GM19193 (cell line): ENCODE measurements around the gene FSTL5.

Source experiments
- POLR2A ChIP-seq: IDR thresholded peaks from 4 replicates; pipeline ENCODE4 v1.6.1; 2011; ENCODE audit not compliant: insufficient read depth, insufficient read length; ENCODE audit errors: extremely low read depth

The FSTL5 gene

DNA sequence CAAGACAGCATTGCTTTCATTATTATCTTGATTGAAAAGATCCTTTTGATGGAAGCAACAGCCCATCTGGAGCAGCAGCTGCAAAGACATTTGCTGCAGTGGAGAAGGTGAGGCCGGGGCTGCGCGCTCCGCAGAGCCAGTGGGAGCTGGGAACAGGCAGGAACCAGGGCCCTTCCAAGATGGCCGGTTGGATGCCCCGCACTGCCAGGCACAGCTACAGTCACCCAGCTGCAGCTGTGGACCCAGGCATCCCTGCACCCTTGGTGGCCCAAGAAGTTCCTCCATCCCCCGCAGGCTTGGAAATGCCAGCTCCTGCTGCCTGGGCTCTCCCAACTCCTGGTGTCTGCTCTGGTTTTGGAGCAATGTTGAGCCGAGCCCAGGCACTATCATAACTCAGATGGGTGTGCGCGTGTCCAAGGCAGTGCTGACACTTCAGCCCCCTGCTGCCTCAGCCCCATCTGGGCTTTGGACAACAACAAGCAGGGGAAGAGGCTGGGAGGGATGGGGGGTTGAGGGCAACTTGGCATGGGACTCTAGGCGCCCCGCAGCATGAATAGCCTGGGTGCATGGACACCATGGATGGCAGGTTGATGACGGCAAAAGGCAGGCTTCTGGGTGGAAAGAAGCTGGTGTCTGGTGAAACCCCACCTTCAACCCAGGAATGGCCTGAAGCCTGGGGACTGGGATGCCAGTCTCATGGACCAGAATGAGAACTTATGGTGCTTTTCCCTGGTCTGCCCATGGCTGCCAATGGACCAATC, 371.8 kb downstream of the FSTL5 start:
- TF ChIP-seq POLR2A: no peak

GRCh38 chr4:161767116-161767515, 396.7 kb downstream of the FSTL5 start:
- TF ChIP-seq POLR2A: no peak

- no peak for TF ChIP-seq POLR2A
These were observed 401.0 kb downstream of the FSTL5 start for GRCh38 chr4:161762796-161763195.

DNA sequence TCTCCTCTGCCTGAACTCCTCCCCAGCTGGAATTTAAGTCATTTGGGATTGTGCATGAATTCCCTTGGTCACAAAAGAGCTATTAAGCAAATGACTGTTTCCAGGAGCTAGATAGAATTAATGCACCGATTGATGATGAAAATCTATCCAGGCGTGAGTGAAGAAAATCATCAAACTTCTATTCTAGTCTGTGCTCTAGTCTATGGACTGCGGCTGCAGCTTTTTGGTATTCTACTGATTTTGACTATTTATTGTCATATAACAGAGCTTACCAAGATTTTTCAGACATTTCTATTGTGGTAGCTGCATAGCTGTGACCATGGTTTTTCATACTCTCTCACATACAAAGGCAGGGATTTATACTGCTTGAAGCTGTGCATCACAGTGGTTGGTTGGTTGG, 403.8 kb downstream of the FSTL5 start:
- no peak for TF ChIP-seq POLR2A

- no peak for TF ChIP-seq POLR2A
These were observed 434.9 kb downstream of the FSTL5 start for GRCh38 chr4:161728929-161729328.

DNA sequence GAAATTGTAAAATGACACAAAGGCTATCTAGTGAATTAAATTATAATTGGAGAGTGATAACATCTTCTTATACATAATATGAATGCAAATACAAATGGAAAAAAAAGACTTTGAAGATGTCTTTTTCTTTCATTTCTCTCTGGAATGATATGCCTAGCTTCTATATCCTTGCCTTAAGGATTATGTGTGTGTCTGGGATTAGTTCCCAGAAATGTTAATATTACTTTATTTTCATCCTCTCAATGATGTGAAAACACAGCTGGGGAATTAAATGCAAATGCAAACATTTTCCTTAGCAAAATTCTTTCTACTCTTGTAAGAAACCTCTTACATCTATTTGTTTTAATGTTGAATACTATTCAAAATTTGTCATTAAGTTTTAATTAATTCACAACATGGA, 441.9 kb downstream of the FSTL5 start:
- no peak for TF ChIP-seq POLR2A

DNA sequence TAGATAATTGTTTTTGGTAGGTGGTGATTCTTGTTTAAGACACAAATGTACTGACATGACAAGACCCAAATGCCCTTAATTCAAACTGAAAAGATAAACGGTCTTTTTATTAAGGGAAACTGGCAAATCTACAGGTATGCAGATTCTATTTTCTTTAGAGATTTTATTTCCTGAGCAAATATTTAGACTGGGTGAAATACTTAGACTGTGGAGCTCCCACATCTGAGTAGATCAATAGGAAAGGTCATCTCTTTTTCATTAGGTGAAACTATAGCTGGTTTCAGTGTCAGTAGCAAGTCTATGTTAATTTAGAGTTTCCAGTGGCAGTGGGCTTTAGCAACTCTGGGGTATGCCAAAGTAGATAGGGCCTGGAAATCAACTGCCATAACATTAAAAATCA, 446.7 kb downstream of the FSTL5 start:
- TF ChIP-seq POLR2A: no peak

GRCh38 chr4:161714931-161715330, 448.9 kb downstream of the FSTL5 start:
- TF ChIP-seq POLR2A: no peak

DNA sequence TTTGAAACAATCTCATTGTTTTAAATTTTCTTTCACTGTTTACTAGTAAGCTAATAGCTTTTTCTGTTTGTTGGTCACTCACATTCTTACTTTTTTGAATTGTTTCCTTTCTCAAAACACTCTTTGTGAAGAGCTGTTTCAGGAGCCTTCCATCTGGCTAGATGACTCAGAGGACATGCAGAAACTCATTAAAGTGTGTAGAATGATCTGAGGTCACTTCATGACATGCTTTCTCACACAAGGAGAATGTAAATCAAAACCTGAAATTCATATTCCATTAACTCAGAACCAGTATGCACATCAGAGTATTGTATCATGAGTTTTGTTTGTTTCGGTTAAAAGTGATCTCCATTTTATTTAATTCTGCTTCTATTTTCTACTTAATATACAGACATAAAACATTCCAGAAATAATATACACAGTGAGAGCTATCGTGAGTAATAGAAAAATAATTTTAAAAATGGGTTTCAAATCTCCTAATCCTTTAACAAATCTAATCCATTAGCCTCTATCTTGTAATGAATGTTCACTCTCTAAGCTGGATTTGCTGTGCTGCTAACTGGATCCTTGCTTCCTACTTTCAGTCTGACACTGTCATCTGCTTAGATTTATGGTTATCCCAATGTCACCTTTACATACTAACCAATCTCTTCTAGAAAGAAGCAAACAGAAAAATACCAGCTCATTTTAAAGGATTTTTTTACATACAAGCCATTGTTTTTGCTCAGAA, 449.6 kb downstream of the FSTL5 start:
- TF ChIP-seq POLR2A: no peak

DNA sequence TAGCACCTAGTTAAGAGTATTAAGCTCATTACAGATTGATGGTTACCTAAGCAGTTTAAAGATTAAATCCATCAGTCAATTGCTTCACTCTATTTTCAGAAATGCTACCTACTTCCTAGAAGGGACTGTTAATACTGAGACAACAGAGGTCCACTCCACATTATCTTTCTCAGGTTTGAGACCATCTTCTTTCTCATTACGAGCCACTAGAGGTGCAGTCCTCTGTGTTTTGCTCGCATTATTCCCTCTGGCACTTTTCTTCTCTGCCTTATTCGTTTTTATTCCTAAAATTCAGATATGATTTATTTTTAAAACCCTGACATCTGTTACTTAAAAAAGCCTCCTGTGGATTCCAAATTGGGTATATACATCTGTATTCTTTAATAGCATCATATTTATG, 459.1 kb downstream of the FSTL5 start:
- TF ChIP-seq POLR2A: no peak

- no peak for TF ChIP-seq POLR2A
These were observed 459.8 kb downstream of the FSTL5 start for GRCh38 chr4:161704040-161704439.

DNA sequence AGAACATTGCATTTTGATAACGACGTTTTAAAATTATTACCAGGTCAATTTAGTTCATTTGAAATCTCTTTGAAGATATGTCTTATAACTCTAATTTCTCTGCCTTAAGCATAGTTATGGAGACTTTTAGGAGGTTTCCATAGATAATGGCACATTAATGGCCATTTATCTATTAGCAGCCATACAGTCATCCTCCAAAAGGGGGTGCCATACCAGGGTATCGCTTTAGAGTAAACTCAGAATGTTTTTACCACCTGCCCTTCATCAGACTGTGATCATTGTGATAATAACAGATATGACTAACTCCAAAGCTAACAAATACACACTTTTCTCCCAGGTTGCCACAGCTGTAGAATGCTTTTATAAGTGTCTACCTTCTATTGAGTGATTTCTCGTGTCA, 461.5 kb downstream of the FSTL5 start:
- TF ChIP-seq POLR2A: no peak

- no peak for TF ChIP-seq POLR2A
These were observed 466.9 kb downstream of the FSTL5 start for GRCh38 chr4:161696944-161697343.

DNA sequence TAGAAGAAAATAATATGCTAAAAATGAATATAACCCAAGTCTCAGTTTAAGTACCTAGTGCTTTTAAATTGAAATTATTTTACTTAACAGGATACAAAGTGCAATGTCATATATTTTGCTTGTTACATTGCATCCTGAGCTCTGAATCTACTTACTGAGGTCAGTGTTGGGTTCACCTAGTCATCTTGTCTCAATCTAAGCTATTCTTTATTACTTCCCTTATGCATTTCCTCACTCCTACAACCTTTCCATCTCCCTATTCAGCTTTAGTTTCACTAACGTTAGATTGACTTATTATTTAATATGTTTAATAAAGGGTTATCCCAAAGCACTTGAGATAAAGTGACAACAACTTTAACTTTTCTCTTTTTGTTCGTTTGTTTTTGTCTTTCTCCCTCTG, 483.7 kb downstream of the FSTL5 start:
- TF ChIP-seq POLR2A: no peak

DNA sequence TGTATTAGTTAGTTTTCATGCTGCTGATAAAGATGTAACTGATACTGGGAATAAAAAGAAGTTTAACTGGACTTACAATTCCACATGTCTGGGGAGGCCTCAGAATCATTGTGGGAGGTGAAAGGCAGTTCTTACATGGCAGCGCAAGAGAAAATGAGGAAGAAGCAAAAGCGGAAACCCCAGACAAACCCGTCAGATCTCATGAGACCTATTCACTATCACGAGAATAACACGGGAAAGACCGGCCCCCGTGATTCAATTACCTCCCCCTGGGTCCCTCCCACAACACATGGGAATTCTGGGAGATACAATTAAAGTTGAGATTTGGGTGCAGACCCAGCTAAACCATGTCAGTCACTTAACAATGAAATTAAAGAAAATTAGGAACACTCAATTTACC, 499.1 kb downstream of the FSTL5 start:
- no peak for TF ChIP-seq POLR2A

DNA sequence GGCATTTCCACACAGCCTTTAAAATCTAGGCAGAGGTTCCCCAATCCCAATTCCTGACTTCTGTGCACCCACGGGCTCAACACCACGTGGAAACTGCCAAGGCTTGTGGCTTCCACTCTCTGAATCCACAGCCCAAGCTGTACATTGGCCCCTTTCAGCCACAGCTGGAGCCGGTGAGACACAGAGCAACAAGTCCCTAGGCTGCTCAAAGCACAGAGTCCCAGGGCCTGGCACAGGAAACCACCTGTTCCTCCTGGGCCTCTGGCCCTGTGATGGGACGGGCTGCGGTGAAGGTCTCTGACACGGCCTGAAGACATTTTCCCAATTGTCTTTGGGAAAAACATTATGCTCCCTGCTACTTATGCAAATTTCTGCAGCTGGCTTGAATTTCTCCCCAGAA, 500.0 kb downstream of the FSTL5 start:
- TF ChIP-seq POLR2A: no peak
